Measurements from ENCODE around the gene CCNE1.

The CCNE1 gene

DNA sequence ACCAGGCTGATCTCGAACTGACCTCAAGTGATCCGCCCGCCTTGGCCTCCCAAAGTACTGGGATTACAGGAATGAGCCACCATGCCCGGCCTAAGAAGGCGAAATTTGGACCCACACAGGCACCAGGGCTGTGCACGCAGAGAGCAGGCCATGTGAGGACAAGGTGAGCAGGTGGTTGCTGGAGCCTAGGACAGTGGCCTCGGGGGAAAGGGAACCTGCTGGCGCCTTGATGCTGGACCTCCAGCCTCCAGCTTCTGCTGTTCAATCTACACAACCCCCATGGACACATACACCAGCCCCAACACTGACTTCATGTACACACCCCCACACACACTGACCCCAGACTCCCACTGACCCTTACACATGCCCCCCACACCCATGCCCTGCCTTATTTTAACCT, 41.8 kb upstream of the CCNE1 start:
- no peak for TF ChIP-seq CTCF (IDR thresholded peaks at IDR 0.05; ENCODE audit: low read depth, low read length, missing control alignments)
- H3K4me3 ChIP-seq (replicated peaks; ENCODE audit: low read depth, low read length): no peak overlapping the region
- no peak for DNase-seq (ENCODE audit: extremely low read depth, low read depth)

GRCh38 chr19:29770648-29771047, 41.1 kb upstream of the CCNE1 start:
- no peak for DNase-seq (ENCODE audit: extremely low read depth, low read depth)
- TF ChIP-seq CTCF (IDR thresholded peaks at IDR 0.05; ENCODE audit: low read depth, low read length, missing control alignments): no peak
- no peak overlapping the region for H3K4me3 ChIP-seq (replicated peaks; ENCODE audit: low read depth, low read length)

DNA sequence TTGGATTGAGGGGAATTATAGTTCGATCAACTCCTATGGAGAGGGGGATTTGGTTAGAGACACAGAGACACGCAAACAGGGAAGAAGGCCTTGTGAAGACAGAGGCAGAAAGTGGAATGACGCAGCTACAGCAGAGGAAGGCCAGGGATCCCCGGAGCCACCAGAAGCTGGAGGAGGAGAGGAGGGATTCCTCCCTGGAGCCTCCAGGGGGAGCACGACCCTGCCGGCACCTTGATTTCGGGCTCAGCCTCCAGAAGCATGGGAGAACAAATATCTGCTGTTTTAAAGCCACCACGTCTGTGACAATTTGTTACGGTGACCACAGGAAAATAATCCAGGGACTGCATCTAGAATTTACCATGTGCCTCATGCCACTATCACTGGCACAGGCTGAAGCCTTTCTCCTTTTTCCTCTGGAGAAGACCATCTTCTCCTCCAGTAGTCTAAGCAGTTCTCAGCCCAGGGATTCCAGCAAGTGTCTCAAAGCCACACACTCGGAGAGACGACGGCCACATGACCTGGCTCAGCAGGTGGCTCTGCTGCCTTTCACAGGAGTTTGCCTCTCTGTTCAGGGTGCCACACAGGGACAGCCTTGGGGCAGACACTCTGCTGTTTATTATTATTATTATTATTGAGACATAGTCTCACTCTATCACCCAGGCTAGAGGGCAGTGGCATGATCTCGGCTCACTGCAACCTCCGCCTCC, 39.9 kb upstream of the CCNE1 start:
- TF ChIP-seq CTCF (IDR thresholded peaks at IDR 0.05; ENCODE audit: low read depth, low read length, missing control alignments): peak; percentile 83
- no peak overlapping the region for H3K4me3 ChIP-seq (replicated peaks; ENCODE audit: low read depth, low read length)
- DNase-seq (ENCODE audit: extremely low read depth, low read depth): no peak

DNA sequence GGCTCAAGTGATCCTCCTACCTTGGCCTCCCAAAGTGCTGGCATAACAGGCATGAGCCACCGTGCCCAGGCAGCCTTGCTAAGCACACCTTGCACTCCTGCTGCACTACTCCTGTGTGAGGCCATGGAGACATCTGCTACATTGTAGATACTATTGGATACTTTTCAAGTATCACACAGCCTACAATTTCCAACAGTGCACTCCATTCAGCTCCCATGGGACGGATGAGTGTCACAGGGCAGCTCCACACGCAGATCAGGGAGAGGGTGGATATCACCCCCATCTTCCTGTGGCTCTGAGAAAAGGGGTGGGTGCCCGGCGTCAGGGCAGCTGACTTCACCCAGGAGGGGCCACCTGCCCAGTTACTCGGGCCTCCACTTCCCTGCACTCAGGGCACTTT, 39.1 kb upstream of the CCNE1 start:
- no peak overlapping the region for H3K4me3 ChIP-seq (replicated peaks; ENCODE audit: low read depth, low read length)
- DNase-seq (ENCODE audit: extremely low read depth, low read depth): no peak
- no peak for TF ChIP-seq CTCF (IDR thresholded peaks at IDR 0.05; ENCODE audit: low read depth, low read length, missing control alignments)

DNA sequence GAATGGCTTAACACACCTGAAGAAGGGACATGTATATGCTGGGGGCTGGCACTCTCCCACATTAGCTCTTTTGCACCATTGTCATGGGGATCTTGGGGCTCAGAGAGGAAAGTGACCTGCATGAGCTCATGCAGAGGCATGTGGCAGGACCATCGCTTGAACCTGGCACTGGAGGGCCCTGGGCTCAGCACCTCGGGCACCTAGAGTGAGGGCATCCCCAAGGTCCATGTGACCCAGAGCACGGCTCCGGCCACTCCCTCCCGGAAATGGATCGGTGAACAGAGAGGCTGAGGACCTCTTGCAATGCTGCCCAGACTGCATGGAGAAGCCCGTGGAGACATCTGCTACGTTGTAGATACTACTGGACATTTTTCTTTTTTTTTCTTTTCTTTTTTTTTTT, 38.6 kb upstream of the CCNE1 start:
- no peak overlapping the region for H3K4me3 ChIP-seq (replicated peaks; ENCODE audit: low read depth, low read length)
- TF ChIP-seq CTCF (IDR thresholded peaks at IDR 0.05; ENCODE audit: low read depth, low read length, missing control alignments): no peak
- DNase-seq (ENCODE audit: extremely low read depth, low read depth): no peak

DNA sequence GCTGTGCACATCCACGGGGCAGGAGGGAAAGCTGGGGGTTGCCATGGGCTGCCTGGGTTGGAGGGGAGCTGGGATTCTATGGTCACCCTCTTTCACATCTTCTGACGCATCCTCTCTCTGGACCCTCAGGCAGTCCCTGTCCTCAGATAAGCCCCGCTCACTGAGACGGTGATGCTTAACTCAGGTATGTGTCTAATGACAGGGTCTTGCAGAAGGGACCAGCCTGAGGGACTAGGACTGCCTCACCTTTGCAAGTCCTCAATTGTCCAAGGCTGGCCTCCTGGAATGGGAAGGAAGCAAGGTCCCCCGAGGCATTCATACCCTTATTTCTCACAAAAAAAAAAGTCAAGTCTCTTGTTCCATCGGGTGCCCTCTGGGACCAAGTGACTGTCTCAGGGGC, 37.7 kb upstream of the CCNE1 start:
- no peak for TF ChIP-seq CTCF (IDR thresholded peaks at IDR 0.05; ENCODE audit: low read depth, low read length, missing control alignments)
- H3K4me3 ChIP-seq (replicated peaks; ENCODE audit: low read depth, low read length): no peak overlapping the region
- DNase-seq (ENCODE audit: extremely low read depth, low read depth): no peak

DNA sequence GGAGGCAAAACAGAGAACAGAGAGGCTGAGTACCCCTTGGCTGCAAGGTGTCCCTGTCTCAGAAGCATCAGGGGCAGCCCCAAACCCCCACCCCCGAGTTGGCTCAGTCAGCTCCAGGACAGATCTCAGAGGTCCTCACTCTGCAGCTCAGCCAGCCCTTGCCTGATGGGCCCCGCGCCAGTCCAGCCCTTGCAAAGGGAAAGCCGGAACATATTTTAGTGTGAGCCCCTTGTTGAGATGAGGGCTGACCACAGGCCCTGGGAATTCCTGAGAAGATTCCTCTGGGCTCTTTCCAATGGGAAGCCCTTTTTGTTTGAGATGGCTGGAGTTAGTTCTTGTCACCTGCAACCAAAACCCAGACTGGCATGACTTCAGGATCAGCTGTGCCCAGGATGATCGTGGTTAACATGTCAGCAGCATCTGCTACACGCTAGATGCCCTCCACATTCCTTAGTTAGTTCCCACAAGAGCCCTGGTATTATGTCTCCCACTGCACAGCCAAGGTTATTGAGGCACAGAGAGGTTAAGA, 33.9 kb upstream of the CCNE1 start:
- no peak overlapping the region for H3K4me3 ChIP-seq (replicated peaks; ENCODE audit: low read depth, low read length)
- DNase-seq (ENCODE audit: extremely low read depth, low read depth): no peak
- TF ChIP-seq CTCF (IDR thresholded peaks at IDR 0.05; ENCODE audit: low read depth, low read length, missing control alignments): no peak

Data from HFF-Myc (cell line).